ENCODE results near the gene KCNT2.

Gene KCNT2

DNA sequence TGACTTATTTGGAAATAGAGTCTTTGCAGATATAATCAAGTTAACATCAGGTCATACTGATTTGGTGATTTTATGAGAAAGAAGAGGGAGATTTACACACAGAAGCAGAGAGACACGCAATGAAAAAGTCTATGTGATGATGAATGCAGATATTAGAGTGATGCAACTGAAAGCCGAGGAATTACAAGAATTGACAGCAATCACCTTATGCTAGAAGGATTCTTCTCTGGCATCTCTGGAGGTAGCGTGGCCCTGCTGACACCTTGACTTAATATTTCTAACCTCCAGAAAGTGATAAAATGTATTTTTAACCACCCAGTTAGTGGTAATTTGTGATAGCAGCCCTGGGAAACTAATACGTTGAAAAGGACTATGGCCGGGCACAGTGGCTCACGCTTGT lies 29.4 kb upstream of the KCNT2 start:
- H3K4me3 ChIP-seq (ENCODE audit: low read depth in 1 of 2, low read length in 1 of 2), result no peak overlapping the region
- TF ChIP-seq, protein P1, sequence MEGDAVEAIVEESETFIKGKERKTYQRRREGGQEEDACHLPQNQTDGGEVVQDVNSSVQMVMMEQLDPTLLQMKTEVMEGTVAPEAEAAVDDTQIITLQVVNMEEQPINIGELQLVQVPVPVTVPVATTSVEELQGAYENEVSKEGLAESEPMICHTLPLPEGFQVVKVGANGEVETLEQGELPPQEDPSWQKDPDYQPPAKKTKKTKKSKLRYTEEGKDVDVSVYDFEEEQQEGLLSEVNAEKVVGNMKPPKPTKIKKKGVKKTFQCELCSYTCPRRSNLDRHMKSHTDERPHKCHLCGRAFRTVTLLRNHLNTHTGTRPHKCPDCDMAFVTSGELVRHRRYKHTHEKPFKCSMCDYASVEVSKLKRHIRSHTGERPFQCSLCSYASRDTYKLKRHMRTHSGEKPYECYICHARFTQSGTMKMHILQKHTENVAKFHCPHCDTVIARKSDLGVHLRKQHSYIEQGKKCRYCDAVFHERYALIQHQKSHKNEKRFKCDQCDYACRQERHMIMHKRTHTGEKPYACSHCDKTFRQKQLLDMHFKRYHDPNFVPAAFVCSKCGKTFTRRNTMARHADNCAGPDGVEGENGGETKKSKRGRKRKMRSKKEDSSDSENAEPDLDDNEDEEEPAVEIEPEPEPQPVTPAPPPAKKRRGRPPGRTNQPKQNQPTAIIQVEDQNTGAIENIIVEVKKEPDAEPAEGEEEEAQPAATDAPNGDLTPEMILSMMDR (IDR thresholded peaks at IDR 0.05), result no peak
- no peaks in the 10 kb centered on the region for H3K4me1 ChIP-seq (ENCODE audit: control insufficient read depth in 1 of 2, insufficient read depth in 1 of 2, low read depth in 1 of 2, low read length in 1 of 2)
- H3K27ac ChIP-seq, result no peak overlapping the region
- H3K9me3 ChIP-seq, result no peaks in the 10 kb centered on the region
- H3K27me3 ChIP-seq, result no peaks in the 10 kb centered on the region
- no peaks in the 10 kb centered on the region for H3K36me3 ChIP-seq

DNA sequence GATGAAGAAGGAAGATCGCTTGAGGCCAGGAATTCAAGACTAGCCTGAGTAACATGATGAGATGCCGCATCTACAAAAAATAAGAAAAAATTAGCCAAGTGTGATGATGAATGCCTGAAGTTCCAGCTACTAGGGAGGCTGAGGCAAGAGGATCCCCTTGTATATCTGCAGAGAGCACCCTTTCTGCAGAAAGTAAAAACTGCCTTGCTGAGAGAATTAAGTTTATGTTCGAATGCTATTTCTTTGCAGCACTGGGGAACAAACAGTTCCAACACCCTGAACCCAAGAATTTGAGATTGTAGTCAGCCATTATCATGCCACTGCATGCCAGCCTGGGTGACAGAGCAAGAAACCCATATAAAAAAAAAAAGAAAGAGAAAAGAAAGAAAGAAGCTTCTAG lies 20.6 kb upstream of the KCNT2 start:
- H3K27me3 ChIP-seq, result no peaks in the 10 kb centered on the region
- H3K4me1 ChIP-seq (ENCODE audit: control insufficient read depth in 1 of 2, insufficient read depth in 1 of 2, low read depth in 1 of 2, low read length in 1 of 2), result no peaks in the 10 kb centered on the region
- H3K27ac ChIP-seq, result no peak overlapping the region
- no peak overlapping the region for H3K4me3 ChIP-seq (ENCODE audit: low read depth in 1 of 2, low read length in 1 of 2)
- no peaks in the 10 kb centered on the region for H3K36me3 ChIP-seq
- no peaks in the 10 kb centered on the region for H3K9me3 ChIP-seq
- TF ChIP-seq, protein P1 (IDR thresholded peaks at IDR 0.05), result no peak

DNA sequence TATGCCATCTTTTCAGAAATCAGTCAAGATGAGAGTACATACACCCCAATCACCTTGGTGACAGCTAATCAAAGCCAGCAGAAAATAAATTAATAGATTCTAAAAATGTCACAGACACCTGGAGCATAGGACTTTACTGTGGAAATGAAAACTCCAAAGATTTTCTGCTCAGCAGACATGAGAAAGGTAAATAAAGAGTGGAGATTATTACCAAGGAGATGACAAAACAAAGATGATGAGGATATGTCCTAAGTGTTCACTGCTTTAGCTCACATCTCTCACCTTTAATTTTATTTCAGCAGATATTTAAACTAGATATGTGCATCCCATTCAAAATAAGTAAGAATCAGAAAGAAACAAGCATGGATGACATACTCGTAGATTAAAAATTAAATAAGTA lies 14.8 kb upstream of the KCNT2 start:
- H3K4me1 ChIP-seq (ENCODE audit: control insufficient read depth in 1 of 2, insufficient read depth in 1 of 2, low read depth in 1 of 2, low read length in 1 of 2), result no peaks in the 10 kb centered on the region
- TF ChIP-seq, protein P1 (IDR thresholded peaks at IDR 0.05), result no peak
- H3K27ac ChIP-seq, result no peak overlapping the region
- H3K9me3 ChIP-seq, result no peaks in the 10 kb centered on the region
- H3K27me3 ChIP-seq, result no peaks in the 10 kb centered on the region
- no peaks in the 10 kb centered on the region for H3K36me3 ChIP-seq
- H3K4me3 ChIP-seq (ENCODE audit: low read depth in 1 of 2, low read length in 1 of 2), result no peak overlapping the region

DNA sequence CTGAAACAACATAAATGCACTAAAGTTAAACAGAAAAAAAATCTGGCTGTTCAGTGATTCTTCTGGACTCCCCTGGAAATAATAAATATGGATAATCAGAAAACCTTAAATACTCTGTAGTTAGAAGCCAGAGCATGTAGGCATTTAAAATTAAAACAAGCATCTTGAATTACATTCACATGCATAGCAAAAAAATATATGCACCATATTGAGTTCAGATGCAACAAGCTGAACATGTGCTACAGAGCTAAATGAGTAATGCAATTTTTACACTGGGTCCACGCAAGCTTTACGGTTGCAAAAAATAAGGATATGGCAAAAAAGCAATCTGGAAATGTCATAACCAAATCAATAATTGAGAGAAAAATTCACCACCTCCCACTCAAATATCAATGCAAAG lies 11.5 kb upstream of the KCNT2 start:
- Histone ChIP-seq H3K27ac (no peak overlapping the region), H3K4me3 (ENCODE audit: low read depth in 1 of 2, low read length in 1 of 2) (no peak overlapping the region), H3K9me3 (no peaks in the 10 kb centered on the region), H3K27me3 (no peaks in the 10 kb centered on the region), H3K36me3 (no peaks in the 10 kb centered on the region), H3K4me1 (ENCODE audit: control insufficient read depth in 1 of 2, insufficient read depth in 1 of 2, low read depth in 1 of 2, low read length in 1 of 2) (no peaks in the 10 kb centered on the region)
- TF ChIP-seq, protein P1 (IDR thresholded peaks at IDR 0.05), result no peak

DNA sequence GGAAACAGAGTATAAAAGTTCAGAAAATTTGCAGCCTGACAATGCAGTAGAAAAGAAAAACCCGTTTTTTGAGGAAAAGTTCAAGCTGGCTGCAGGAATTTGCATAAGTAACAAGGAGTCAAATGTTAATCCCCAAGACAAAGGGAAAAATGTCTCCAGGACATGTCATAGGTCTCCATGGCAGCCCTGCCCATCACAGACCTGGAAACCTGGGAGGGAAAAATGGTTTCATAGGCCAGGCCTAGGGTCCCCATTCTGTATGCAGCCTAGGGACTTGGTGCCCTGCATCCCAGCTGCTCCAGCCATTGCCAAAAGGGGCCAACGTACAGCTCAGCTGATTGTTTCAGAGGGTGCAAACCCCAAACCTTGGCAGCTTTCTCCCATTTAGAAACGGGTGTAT lies 3.6 kb upstream of the KCNT2 start:
- Histone ChIP-seq H3K36me3 (no peaks in the 10 kb centered on the region), H3K9me3 (no peaks in the 10 kb centered on the region), H3K27me3 (peaks cover 38% of the 10 kb centered on the region), H3K27ac (no peak overlapping the region), H3K4me3 (ENCODE audit: low read depth in 1 of 2, low read length in 1 of 2) (no peak overlapping the region), H3K4me1 (ENCODE audit: control insufficient read depth in 1 of 2, insufficient read depth in 1 of 2, low read depth in 1 of 2, low read length in 1 of 2) (no peaks in the 10 kb centered on the region)
- TF ChIP-seq, protein P1 (IDR thresholded peaks at IDR 0.05), result no peak

DNA sequence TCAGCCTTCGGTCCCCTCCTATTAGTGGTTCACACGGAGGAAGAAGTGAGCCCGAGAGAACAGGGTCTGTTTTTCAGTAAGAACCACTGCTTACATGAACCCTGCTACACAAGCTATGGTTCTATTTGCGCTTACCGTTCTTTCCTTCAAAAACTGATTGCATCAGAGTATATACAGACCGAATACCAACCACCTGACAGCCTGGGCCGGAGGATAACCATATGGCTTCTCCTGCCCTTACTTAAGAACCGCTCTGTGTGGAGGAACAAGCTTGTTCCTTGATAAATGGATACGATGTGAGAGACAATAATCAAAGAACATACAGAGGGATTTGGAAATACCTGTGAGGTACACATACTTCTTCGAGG lies 1.1 kb upstream of the KCNT2 start:
- Histone ChIP-seq H3K9me3 (no peaks in the 10 kb centered on the region), H3K4me3 (ENCODE audit: low read depth in 1 of 2, low read length in 1 of 2) (no peak overlapping the region), H3K27ac (no peak overlapping the region), H3K27me3 (peaks cover 42% of the 10 kb centered on the region), H3K36me3 (no peaks in the 10 kb centered on the region), H3K4me1 (ENCODE audit: control insufficient read depth in 1 of 2, insufficient read depth in 1 of 2, low read depth in 1 of 2, low read length in 1 of 2) (no peaks in the 10 kb centered on the region)
- TF ChIP-seq, protein P1 (IDR thresholded peaks at IDR 0.05), result no peak

All from neutrophil (primary cell).